Hepatocyte (in vitro differentiated cells): ENCODE measurements around the gene ATP13A3. TPM values are rescaled to one million over a fixed set of nuclear protein-coding genes. Genes with fewer than 3 reads are reported as not detected.
A peak's percentile ranks its signal among the peaks of the same experiment; 100 is the strongest.

Experiments used
- DNase-seq: peaks from one replicate; pipeline ENCODE4 v3.0.0-alpha.2; 2016; ENCODE audit warnings: low spot score
- H2AFZ ChIP-seq: fragments of 200-600 bp; sonication (generic); 2 replicates; pipeline ENCODE4 v1.6.0; 2016; ENCODE audit warnings: antibody characterized with exemption, mild to moderate bottlenecking
- H3K27ac ChIP-seq: fragments of 200-600 bp; sonication (generic); 2 replicates; pipeline ENCODE4 v1.5.1; 2016; ENCODE audit warnings: mild to moderate bottlenecking
- H3K27me3 ChIP-seq: fragments of 200-600 bp; sonication (generic); 2 replicates; pipeline ENCODE4 v1.6.1; 2016
- H3K36me3 ChIP-seq: fragments of 200-600 bp; sonication (generic); replicated peaks from 2 replicates; pipeline ENCODE4 v1.5.1; 2016; ENCODE audit warnings: low read depth; ENCODE audit not compliant: insufficient read depth
- H3K4me1 ChIP-seq: fragments of 200-600 bp; sonication (generic); 2 replicates; pipeline ENCODE4 v1.5.1; 2016; ENCODE audit warnings: mild to moderate bottlenecking, moderate library complexity; ENCODE audit not compliant: insufficient read depth
- H3K4me2 ChIP-seq: fragments of 200-600 bp; sonication (generic); 2 replicates; pipeline ENCODE4 v1.6.0; 2016
- H3K4me3 ChIP-seq: fragments of 200-600 bp; sonication (generic); 2 replicates; pipeline ENCODE4 v1.5.1; 2016; ENCODE audit warnings: mild to moderate bottlenecking
- H3K79me2 ChIP-seq: fragments of 200-600 bp; sonication (generic); 2 replicates; pipeline ENCODE4 v1.6.0; 2017; ENCODE audit warnings: mild to moderate bottlenecking
- H3K9me2 ChIP-seq: fragments of 200-600 bp; sonication (generic); replicated peaks from 2 replicates; pipeline ENCODE4 v1.6.0; 2017; ENCODE audit warnings: mild to moderate bottlenecking; ENCODE audit not compliant: insufficient read depth
- H3K9me3 ChIP-seq: fragments of 200-600 bp; sonication (generic); 2 replicates; pipeline ENCODE4 v1.5.1; 2016; ENCODE audit warnings: low read depth, mild to moderate bottlenecking
- H4K20me1 ChIP-seq: fragments of 200-600 bp; sonication (generic); 2 replicates; pipeline ENCODE4 v1.6.0; 2016; ENCODE audit warnings: mild to moderate bottlenecking; ENCODE audit not compliant: insufficient read depth, poor library complexity, severe bottlenecking
- EZH2 ChIP-seq: fragments of 200-600 bp; sonication (generic); IDR thresholded peaks from 2 replicates; pipeline ENCODE4 v1.6.1; 2016; ENCODE audit warnings: antibody characterized with exemption, mild to moderate bottlenecking, borderline replicate concordance
- EZH2phosphoT487 ChIP-seq: fragments of 200-600 bp; sonication (generic); IDR thresholded peaks from one replicate; pipeline ENCODE4 v1.6.1; 2018; ENCODE audit warnings: antibody characterized with exemption, mild to moderate bottlenecking, low read depth, moderate library complexity; ENCODE audit not compliant: unreplicated experiment, severe bottlenecking
- WGBS: methylation state at CpG from one replicate; pipeline ENCODE4 v1.1.6; 2016; ENCODE audit warnings: low lambda C conversion rate; ENCODE audit errors: missing lambda C conversion rate; 5-methylcytosine and 5-hydroxymethylcytosine counted together
- polyA plus RNA-seq: library from polyadenylated mRNA; unstranded; fragments of >200 nt; fragmentation: Nextera tagmentation; extraction: Ambion mirVana; gene quantifications from 2 replicates; pipeline ENCODE4 v1.2.1, GENCODE V29; 2016
- total RNA-seq: library from RNA; depleted of rRNA; stranded (reverse); fragments of >200 nt; gene quantifications from 2 replicates; pipeline ENCODE4 v1.2.3, GENCODE V29; 2014
- TF ChIP-seq, protein P1 (sequence below): fragments of 200-600 bp; sonication (generic); IDR thresholded peaks from 2 replicates; pipeline ENCODE4 v1.5.1; 2016; ENCODE audit warnings: antibody characterized with exemption, mild to moderate bottlenecking; ENCODE audit not compliant: poor library complexity

ATP13A3 gene
- total and polyA plus RNA-seq, 2 experiments from 2014 or later = 18.3 to 131 TPM

DNA sequence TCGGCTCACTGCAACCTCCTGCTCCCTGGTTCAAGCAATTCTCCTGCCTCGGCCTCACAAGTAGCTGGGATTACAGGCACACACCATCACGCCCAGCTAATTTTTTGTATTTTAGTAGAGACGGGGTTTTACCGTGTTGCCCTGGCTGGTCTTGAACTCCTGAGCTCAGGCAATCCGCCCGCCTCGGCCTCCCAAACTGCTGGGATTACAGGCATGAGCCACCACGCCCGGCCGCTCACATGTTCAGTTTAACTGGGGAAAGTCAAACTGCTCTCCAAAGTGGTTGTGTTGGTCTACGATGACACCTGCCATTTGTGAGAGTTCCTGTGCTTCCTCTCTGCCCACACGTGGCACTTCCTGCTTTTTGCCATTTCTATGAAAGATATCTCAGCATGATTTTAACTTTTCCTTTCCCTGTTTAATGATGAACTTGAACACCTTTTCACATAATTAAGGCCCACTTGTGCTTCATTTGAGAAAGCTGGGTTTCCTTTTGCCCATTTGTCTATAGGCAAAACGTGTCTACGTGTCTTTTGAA lies 86.9 kb downstream of the ATP13A3 start:
- H3K36me3 ChIP-seq = no peaks in the 10 kb centered on the region
- H3K4me1 ChIP-seq = peaks cover 20% of the 10 kb centered on the region
- WGBS = 96% methylated on average over 15 of the region's 15 CpGs
- no peak overlapping the region for H3K4me2 ChIP-seq
- H3K9me3 ChIP-seq = no peaks in the 10 kb centered on the region
- no peak overlapping the region for H2AFZ ChIP-seq
- no peak overlapping the region for H3K4me3 ChIP-seq
- H3K27ac ChIP-seq = no peak overlapping the region
- no peaks in the 10 kb centered on the region for H3K79me2 ChIP-seq
- H3K9me2 ChIP-seq = no peaks in the 10 kb centered on the region
- no peak for TF ChIP-seq EZH2
- no peak for TF ChIP-seq EZH2phosphoT487
- TF ChIP-seq, protein P1, sequence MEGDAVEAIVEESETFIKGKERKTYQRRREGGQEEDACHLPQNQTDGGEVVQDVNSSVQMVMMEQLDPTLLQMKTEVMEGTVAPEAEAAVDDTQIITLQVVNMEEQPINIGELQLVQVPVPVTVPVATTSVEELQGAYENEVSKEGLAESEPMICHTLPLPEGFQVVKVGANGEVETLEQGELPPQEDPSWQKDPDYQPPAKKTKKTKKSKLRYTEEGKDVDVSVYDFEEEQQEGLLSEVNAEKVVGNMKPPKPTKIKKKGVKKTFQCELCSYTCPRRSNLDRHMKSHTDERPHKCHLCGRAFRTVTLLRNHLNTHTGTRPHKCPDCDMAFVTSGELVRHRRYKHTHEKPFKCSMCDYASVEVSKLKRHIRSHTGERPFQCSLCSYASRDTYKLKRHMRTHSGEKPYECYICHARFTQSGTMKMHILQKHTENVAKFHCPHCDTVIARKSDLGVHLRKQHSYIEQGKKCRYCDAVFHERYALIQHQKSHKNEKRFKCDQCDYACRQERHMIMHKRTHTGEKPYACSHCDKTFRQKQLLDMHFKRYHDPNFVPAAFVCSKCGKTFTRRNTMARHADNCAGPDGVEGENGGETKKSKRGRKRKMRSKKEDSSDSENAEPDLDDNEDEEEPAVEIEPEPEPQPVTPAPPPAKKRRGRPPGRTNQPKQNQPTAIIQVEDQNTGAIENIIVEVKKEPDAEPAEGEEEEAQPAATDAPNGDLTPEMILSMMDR = no peak
- no peaks in the 10 kb centered on the region for H4K20me1 ChIP-seq
- peaks cover 10% of the 10 kb centered on the region for H3K27me3 ChIP-seq
- DNase-seq = no peak

GRCh38 chr3:194399166-194399565 lies 87.6 kb downstream of the ATP13A3 start, which contains the start of gene GP5:
TSS of gene GP5 (minus strand) at chr3:194399266. CDS start at chr3:194398282, 984 bp downstream.
- Histone ChIP-seq H3K4me2 (peak within 1 kb of the TSS; percentile 73), H3K9me2 (no peaks in the 10 kb centered on the region), H3K27me3 (peaks cover 10% of the 10 kb centered on the region), H4K20me1 (no peaks in the 10 kb centered on the region), H2AFZ (no peak within 1 kb of the TSS), H3K79me2 (no peaks in the 10 kb centered on the region), H3K9me3 (no peaks in the 10 kb centered on the region), H3K27ac (no peak within 1 kb of the TSS), H3K4me3 (no peak within 1 kb of the TSS), H3K4me1 (peaks cover 20% of the 10 kb centered on the region), H3K36me3 (no peaks in the 10 kb centered on the region)
- 89% methylated on average over 2 of the region's 2 CpGs for WGBS
- no peak for TF ChIP-seq EZH2phosphoT487
- no peak for TF ChIP-seq EZH2
- DNase-seq = no peak

GRCh38 chr3:194397757-194398312 lies 89.0 kb downstream of the ATP13A3 start:
- no peak overlapping the region for H2AFZ ChIP-seq
- H3K4me1 ChIP-seq = peaks cover 20% of the 10 kb centered on the region
- H3K36me3 ChIP-seq = no peaks in the 10 kb centered on the region
- H3K27me3 ChIP-seq = peaks cover 10% of the 10 kb centered on the region
- H3K9me3 ChIP-seq = no peaks in the 10 kb centered on the region
- H3K4me3 ChIP-seq = no peak overlapping the region
- H3K79me2 ChIP-seq = no peaks in the 10 kb centered on the region
- H3K9me2 ChIP-seq = no peaks in the 10 kb centered on the region
- no peak for TF ChIP-seq EZH2phosphoT487
- TF ChIP-seq EZH2 = no peak
- TF ChIP-seq, protein P1 = no peak
- peak overlapping the region; percentile 73 for H3K4me2 ChIP-seq
- H3K27ac ChIP-seq = no peak overlapping the region
- 52% methylated on average over 38 of the region's 38 CpGs for WGBS
- H4K20me1 ChIP-seq = no peaks in the 10 kb centered on the region
- no peak for DNase-seq

GRCh38 chr3:194396859-194397756 lies 89.7 kb downstream of the ATP13A3 start:
- H3K36me3 ChIP-seq = no peaks in the 10 kb centered on the region
- no peaks in the 10 kb centered on the region for H4K20me1 ChIP-seq
- no peaks in the 10 kb centered on the region for H3K79me2 ChIP-seq
- WGBS = 45% methylated on average over 61 of the region's 73 CpGs
- H3K4me1 ChIP-seq = peaks cover 20% of the 10 kb centered on the region
- peak overlapping the region; percentile 73 for H3K4me2 ChIP-seq
- peak overlapping the region; percentile 89 for H3K27ac ChIP-seq
- no peaks in the 10 kb centered on the region for H3K9me2 ChIP-seq
- no peaks in the 10 kb centered on the region for H3K9me3 ChIP-seq
- TF ChIP-seq, protein P1 = no peak
- TF ChIP-seq EZH2phosphoT487 = no peak
- no peak for TF ChIP-seq EZH2
- no peak for DNase-seq
- H3K4me3 ChIP-seq = no peak overlapping the region
- H2AFZ ChIP-seq = peak overlapping the region; percentile 33
- peaks cover 10% of the 10 kb centered on the region for H3K27me3 ChIP-seq
